K562 (cell line): ENCODE data around the gene TM7SF2. TPM values are rescaled to one million over a fixed set of nuclear protein-coding genes. Genes with fewer than 3 reads are reported as not detected.

Experiments
- ATAC-seq: fragments of 200-7000 bp; cut with Tn5 transposase; 3 replicates; pipeline ENCODE4 v1.9.1; 2020; ENCODE audit warnings: moderate library complexity
- BruUV-seq: library from RNA; stranded (reverse); fragments of 400-500 nt; replicated peaks from 2 replicates; lab custom pipeline; 2021; lab: Mats Ljungman, UMichigan
- CTCF ChIA-PET: fragments of 300-600 bp; formaldehyde crosslinking; extraction: SDS; loops from one replicate; lab custom pipeline; 2021; ENCODE audit warnings: low intra/inter-chr PET ratio; lab: Yijun Ruan, JAX
- POLR2A ChIA-PET: fragments of 300-600, 350-650 bp; sonication (Branson Sonifier 250); formaldehyde crosslinking; extraction: SDS; loops from one replicate; lab custom pipeline; 2021; ENCODE audit warnings: antibody characterized with exemption, inconsistent platforms; lab: Yijun Ruan, JAX
- DNase-seq, 4 experiments: peaks; one replicate each; pipeline versions ENCODE4 v3.0.0 to v3.0.0-alpha.2; 2011 to 2018; ENCODE audit warnings: low spot score in 3 of 4, mixed read lengths in 3 of 4; ENCODE audit errors: extremely low read depth in 1 of 4
- FAIRE-seq: peaks from 2 replicates; lab custom pipeline; 2011; peaks lifted over from hg19 to GRCh38; lab: Jason Lieb, UNC
- H2AFZ ChIP-seq: 2 replicates; pipeline ENCODE4 v1.6.0; 2011; ENCODE audit warnings: low read depth, low read length, control low read depth, inconsistent platforms
- H3K27ac ChIP-seq: fragments of 200-600 bp; 3 replicates; pipeline ENCODE4 v1.8.0; 2011; ENCODE audit warnings: low read depth, mild to moderate bottlenecking, control low read depth, inconsistent platforms, low read length, moderate library complexity, mixed read lengths; ENCODE audit errors: extremely low read depth
- H3K27me3 ChIP-seq, 2 experiments: fragments of 300-600 bp in 1 of 2; 2 replicates in 1 of 2; 3 replicates in 1 of 2; pipeline versions ENCODE4 v1.6.0 to v1.8.0; 2011; ENCODE audit warnings: inconsistent platforms in 2 of 2, low read length in 2 of 2, mild to moderate bottlenecking in 1 of 2, mixed read lengths in 1 of 2, moderate library complexity in 1 of 2; ENCODE audit not compliant: control insufficient read depth in 2 of 2, insufficient read depth in 2 of 2
- H3K36me3 ChIP-seq: fragments of 300-600 bp; 3 replicates; pipeline ENCODE4 v1.8.0; 2011; ENCODE audit warnings: mild to moderate bottlenecking, low read length, inconsistent platforms; ENCODE audit not compliant: control insufficient read depth, insufficient read depth
- H3K4me1 ChIP-seq, 2 experiments: fragments of 200-600 bp in 1 of 2; replicated peaks in 1 of 2; 2 replicates in 1 of 2; 3 replicates in 1 of 2; pipeline versions ENCODE4 v1.5.1 to v1.8.0; 2011; ENCODE audit warnings: inconsistent platforms in 2 of 2, low read length in 2 of 2, mild to moderate bottlenecking in 1 of 2, mixed read lengths in 1 of 2, moderate library complexity in 1 of 2; ENCODE audit not compliant: control insufficient read depth in 2 of 2, insufficient read depth in 2 of 2
- H3K4me2 ChIP-seq: 2 replicates; pipeline ENCODE4 v1.6.1; 2011; ENCODE audit warnings: low read length, control low read depth, inconsistent platforms, mixed read lengths; ENCODE audit not compliant: insufficient read depth
- H3K4me3 ChIP-seq: fragments of 200-600 bp; sonication (generic), shearing (Covaris generic); 2 replicates; pipeline ENCODE4 v1.5.1; 2016; ENCODE audit warnings: control low read depth, inconsistent platforms
- H3K79me2 ChIP-seq: fragments of 200-600 bp; 3 replicates; pipeline ENCODE4 v1.8.0; 2011; ENCODE audit warnings: low read length, inconsistent platforms; ENCODE audit not compliant: control insufficient read depth, insufficient read depth
- H3K9ac ChIP-seq, 2 experiments: 2 replicates each; pipeline versions ENCODE4 v1.6.0 to v1.6.1; 2011; ENCODE audit warnings: low read depth in 2 of 2, low read length in 2 of 2, control low read depth in 1 of 2, inconsistent platforms in 1 of 2, mild to moderate bottlenecking in 1 of 2, mixed read lengths in 1 of 2; ENCODE audit not compliant: insufficient read depth in 1 of 2
- H3K9me1 ChIP-seq: one replicate; pipeline ENCODE4 v1.6.0; 2011; ENCODE audit warnings: inconsistent platforms, mild to moderate bottlenecking, low read length, moderate library complexity; ENCODE audit not compliant: control insufficient read depth, insufficient read depth
- H3K9me3 ChIP-seq: replicated peaks from 2 replicates; pipeline ENCODE4 v1.5.1; 2011; ENCODE audit warnings: low read depth, low read length, inconsistent platforms; ENCODE audit not compliant: control insufficient read depth, insufficient read depth
- H4K20me1 ChIP-seq: replicated peaks from 2 replicates; pipeline ENCODE4 v1.6.1; 2011; ENCODE audit warnings: low read length, inconsistent platforms, mixed read lengths; ENCODE audit not compliant: control insufficient read depth, insufficient read depth
- CREBBP ChIP-seq: IDR thresholded peaks from one replicate; pipeline ENCODE4 v1.6.1; 2012; ENCODE audit warnings: low read depth, mild to moderate bottlenecking, control low read depth, inconsistent platforms, low read length
- HDAC2 ChIP-seq: fragments of 450-650 bp; IDR thresholded peaks from 2 replicates; pipeline ENCODE4 v1.6.1; 2016; ENCODE audit warnings: mild to moderate bottlenecking
- RAD51 ChIP-seq: fragments of 450-650 bp; IDR thresholded peaks from 2 replicates; pipeline ENCODE4 v1.7.1; 2016; ENCODE audit warnings: low read depth, mild to moderate bottlenecking, borderline replicate concordance
- RBFOX2 ChIP-seq: fragments of 200-400 bp; formaldehyde crosslinking; IDR thresholded peaks from 2 replicates; pipeline ENCODE4 v1.6.1; 2017; ENCODE audit warnings: low read depth, mild to moderate bottlenecking, low read length, moderate library complexity
- SMARCC2 ChIP-seq: fragments of 450-650 bp; IDR thresholded peaks from 2 replicates; pipeline ENCODE4 v1.6.1; 2017; ENCODE audit warnings: antibody characterized with exemption, moderate library complexity, mild to moderate bottlenecking, low read depth
- SUPT5H ChIP-seq: fragments of 450-650 bp; IDR thresholded peaks from 2 replicates; pipeline ENCODE4 v1.6.1; 2016
- THRA ChIP-seq: fragments of 450-650 bp; IDR thresholded peaks from 2 replicates; pipeline ENCODE4 v1.6.1; 2017; ENCODE audit warnings: mild to moderate bottlenecking, moderate library complexity
- ZKSCAN8 ChIP-seq: fragments of 200-800 bp; sonication (Bioruptor generic); IDR thresholded peaks from 2 replicates; pipeline ENCODE4 v1.6.1; 2016; ENCODE audit warnings: missing genetic modification characterization, missing compliant biosample characterization
- ZNF263 ChIP-seq: sonication (generic); formaldehyde crosslinking; IDR thresholded peaks from 2 replicates; pipeline ENCODE4 v1.8.0; 2022; ENCODE audit warnings: mild to moderate bottlenecking, missing genetic modification reagents, borderline replicate concordance
- ZNF384 ChIP-seq: IDR thresholded peaks from 2 replicates; pipeline ENCODE4 v1.6.1; 2012; ENCODE audit warnings: low read depth, low read length, improper control_type of control experiment
- WGBS: fragments of 100-300 bp; shearing (Covaris generic); methylation state at CpG from one replicate; pipeline ENCODE4 v1.1.6; 2016; ENCODE audit warnings: low coverage, mixed read lengths; ENCODE audit not compliant: insufficient coverage; ENCODE audit errors: missing lambda C conversion rate; 5-methylcytosine and 5-hydroxymethylcytosine counted together
- in situ Hi-C: fragments of 300-500 bp; cut with MboI; formaldehyde crosslinking; loops from 4 replicates; pipeline ENCODE4 v1.15.0; 2018; ENCODE audit warnings: inconsistent platforms, mixed read lengths
- intact Hi-C: fragments of 100-400 bp; cut with micrococcal nuclease; formaldehyde crosslinking; loops from 2 replicates; pipeline ENCODE4 v1.14.2; 2022
- polyA plus RNA-seq, 8 experiments: library from polyadenylated mRNA; depleted of rRNA in 4 of 8; stranded (reverse) in 5 of 8; unstranded in 3 of 8; fragments of >200 nt; fragmentation: Nextera tagmentation in 2 of 8; fragmentation: Illumina TruSeq in 1 of 8; extraction: Ambion mirVana in 2 of 8; extraction: Trizol in 1 of 8; gene quantifications; 2 replicates each; pipeline versions ENCODE4 v1.2.1 to v1.2.3, GENCODE V29; 2011 to 2014; ENCODE audit warnings: inconsistent platforms in 1 of 8, missing spikeins in 1 of 8
- total RNA-seq, 7 experiments: library from RNA; depleted of rRNA in 6 of 7; stranded (reverse); fragments of >200 nt in 6 of 7; fragmentation: Illumina TruSeq in 2 of 7; extraction: Trizol in 2 of 7; gene quantifications; 2 replicates each; pipeline versions ENCODE4 v1.2.1 to v1.2.3, GENCODE V29; 2011 to 2021; ENCODE audit warnings: low replicate concordance in 1 of 7
- TF ChIP-seq, protein P1 (sequence below): fragments of 450-650 bp; IDR thresholded peaks from one replicate; pipeline ENCODE4 v1.6.1; 2018; ENCODE audit warnings: mild to moderate bottlenecking, moderate library complexity; ENCODE audit not compliant: partially characterized antibody

TM7SF2 gene
- total and polyA plus RNA-seq, 9 of the 15 experiments (the other 6 are each of a cell fraction or from before 2014, with no cell fraction given), result 1.2 to 22.0 (median 14.3) TPM

- ATAC-seq (no peak), FAIRE-seq (no peak), DNase-seq (no peak)
- Histone ChIP-seq H3K9me3 (no peaks in the 10 kb centered on the region), H4K20me1 (no peaks in the 10 kb centered on the region), H3K9me1 (no peaks in the 10 kb centered on the region), H3K4me3 (no peak overlapping the region), H3K79me2 (peaks cover 75% of the 10 kb centered on the region), H3K4me2 (no peak overlapping the region), H3K27ac (no peak overlapping the region), H3K4me1 (peaks cover 21 to 40% of the 10 kb centered on the region in 2 experiments; a peak in 4 of 5 replicates), H3K27me3 (no peaks in the 10 kb centered on the region), H3K36me3 (peaks cover 69% of the 10 kb centered on the region), H3K9ac (peak overlapping the region in 1 of 2 experiments; percentile 98; a peak in 1 of 4 replicates), H2AFZ (no peak overlapping the region)
- in situ Hi-C loops (no loop called here), intact Hi-C loops (loop anchor here (10.0 kb wide), 2 partner anchors 195 to 235 kb away; partner anchors contain the start of gene CDC42EP2)
- 0 out of 2 replicates have a peak, but pooled peaks have one; percentile 49 for TF ChIP-seq RBFOX2
- no peak for TF ChIP-seq ZKSCAN8
- 0 out of 2 replicates have a peak, but pooled peaks have one; percentile 13 for TF ChIP-seq SUPT5H
- ChIA-PET CTCF (interaction anchor here (1.1 kb wide), 1 partner anchor 105 kb away, joined by 3 read pairs; the partner anchor contains the start of gene ARL2), POLR2A (interaction anchor here (0.6 to 9.5 kb wide), 10 partner anchors 8 to 320 kb away, joined by 3 to 182 read pairs (median 3); partner anchors contain the start of genes SYVN1 and TM7SF2)
- BruUV-seq, result no TSS peak
Observed at GRCh38 chr11:65119670-65119995, 8.0 kb downstream of the TM7SF2 start.

GRCh38 chr11:65120831-65121230 is 9.2 kb downstream of the TM7SF2 start:
- ChIA-PET CTCF (interaction anchor here (1.1 kb wide), 1 partner anchor 107 kb away, joined by 3 read pairs; the partner anchor contains the start of gene ARL2), POLR2A (interaction anchor here (0.6 to 9.5 kb wide), 11 partner anchors 9 to 738 kb away, joined by 3 to 182 read pairs (median 3); partner anchors contain the start of genes CAPN1, SPDYC, SYVN1 and TM7SF2)
- Histone ChIP-seq H3K4me1 (peaks cover 21 to 34% of the 10 kb centered on the region in 2 experiments; a peak in 4 of 5 replicates), H3K79me2 (peaks cover 73% of the 10 kb centered on the region), H3K27me3 (no peaks in the 10 kb centered on the region), H3K4me3 (peak overlapping the region; percentile 98), H2AFZ (no peak overlapping the region), H4K20me1 (peaks cover 4% of the 10 kb centered on the region; the same call in 1 of the 2 replicates), H3K9me1 (no peaks in the 10 kb centered on the region), H3K9me3 (no peaks in the 10 kb centered on the region), H3K27ac (peak overlapping the region; percentile 96), H3K36me3 (peaks cover 71% of the 10 kb centered on the region), H3K9ac (peak overlapping the region; percentile 98; a peak in 3 of 4 replicates), H3K4me2 (peak overlapping the region; percentile 100)
- ATAC-seq (no peak), FAIRE-seq (no peak), DNase-seq (peak in 1 of 4 experiments; percentile 3)
- intact Hi-C loops, result no loop called here
- in situ Hi-C loops, result no loop called here
- BruUV-seq, result no TSS peak
- WGBS, result 57% methylated on average over 3 of the region's 3 CpGs
- TF ChIP-seq HDAC2 (no peak), CREBBP (no peak), ZNF263 (CRISPR knock-in tag) (0 out of 2 replicates have a peak, but pooled peaks have one; percentile 7), ZNF384 (no peak), THRA (no peak), RAD51 (no peak), SMARCC2 (no peak)
- TF ChIP-seq, protein P1, sequence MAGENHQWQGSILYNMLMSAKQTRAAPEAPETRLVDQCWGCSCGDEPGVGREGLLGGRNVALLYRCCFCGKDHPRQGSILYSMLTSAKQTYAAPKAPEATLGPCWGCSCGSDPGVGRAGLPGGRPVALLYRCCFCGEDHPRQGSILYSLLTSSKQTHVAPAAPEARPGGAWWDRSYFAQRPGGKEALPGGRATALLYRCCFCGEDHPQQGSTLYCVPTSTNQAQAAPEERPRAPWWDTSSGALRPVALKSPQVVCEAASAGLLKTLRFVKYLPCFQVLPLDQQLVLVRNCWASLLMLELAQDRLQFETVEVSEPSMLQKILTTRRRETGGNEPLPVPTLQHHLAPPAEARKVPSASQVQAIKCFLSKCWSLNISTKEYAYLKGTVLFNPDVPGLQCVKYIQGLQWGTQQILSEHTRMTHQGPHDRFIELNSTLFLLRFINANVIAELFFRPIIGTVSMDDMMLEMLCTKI, result no peak
